ENCODE results near the gene FBP1. TPM values are rescaled to one million over a fixed set of nuclear protein-coding genes. Genes with fewer than 3 reads are reported as not detected.

The FBP1 gene
- total RNA-seq, 1 donor from 2014 or later, result not detected

DNA sequence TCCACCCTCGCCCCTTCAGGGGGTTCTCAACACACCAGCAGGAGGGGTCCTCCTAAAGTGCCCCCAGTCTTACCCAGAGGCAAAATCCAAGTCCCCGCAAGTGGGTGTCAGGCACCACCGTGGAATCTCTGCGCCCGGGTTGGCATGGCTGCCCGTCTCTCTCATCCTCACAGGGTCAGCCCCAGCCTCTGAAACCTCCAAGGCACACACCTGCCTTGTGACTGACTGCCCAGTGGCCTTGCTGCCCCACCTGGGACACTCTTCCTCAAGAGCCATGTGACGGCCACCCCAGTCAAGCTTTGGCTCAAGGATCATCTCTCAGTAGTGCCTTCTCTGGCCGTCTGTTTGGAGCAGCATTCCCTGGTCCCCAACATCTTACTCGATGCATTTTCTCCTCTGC, 50.6 kb downstream of the FBP1 start:
- TF ChIP-seq, protein P1, sequence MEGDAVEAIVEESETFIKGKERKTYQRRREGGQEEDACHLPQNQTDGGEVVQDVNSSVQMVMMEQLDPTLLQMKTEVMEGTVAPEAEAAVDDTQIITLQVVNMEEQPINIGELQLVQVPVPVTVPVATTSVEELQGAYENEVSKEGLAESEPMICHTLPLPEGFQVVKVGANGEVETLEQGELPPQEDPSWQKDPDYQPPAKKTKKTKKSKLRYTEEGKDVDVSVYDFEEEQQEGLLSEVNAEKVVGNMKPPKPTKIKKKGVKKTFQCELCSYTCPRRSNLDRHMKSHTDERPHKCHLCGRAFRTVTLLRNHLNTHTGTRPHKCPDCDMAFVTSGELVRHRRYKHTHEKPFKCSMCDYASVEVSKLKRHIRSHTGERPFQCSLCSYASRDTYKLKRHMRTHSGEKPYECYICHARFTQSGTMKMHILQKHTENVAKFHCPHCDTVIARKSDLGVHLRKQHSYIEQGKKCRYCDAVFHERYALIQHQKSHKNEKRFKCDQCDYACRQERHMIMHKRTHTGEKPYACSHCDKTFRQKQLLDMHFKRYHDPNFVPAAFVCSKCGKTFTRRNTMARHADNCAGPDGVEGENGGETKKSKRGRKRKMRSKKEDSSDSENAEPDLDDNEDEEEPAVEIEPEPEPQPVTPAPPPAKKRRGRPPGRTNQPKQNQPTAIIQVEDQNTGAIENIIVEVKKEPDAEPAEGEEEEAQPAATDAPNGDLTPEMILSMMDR (IDR thresholded peaks at IDR 0.05), result no peak
- H3K4me3 Mint-ChIP-seq (ENCODE audit: unreplicated experiment), result no peak overlapping the region
- no peak overlapping the region for H3K27ac Mint-ChIP-seq (ENCODE audit: unreplicated experiment)
- peaks cover 10% of the 10 kb centered on the region for H3K4me1 Mint-ChIP-seq (ENCODE audit: low read depth)
- H3K9me3 Mint-ChIP-seq (ENCODE audit: low read depth), result no peaks in the 10 kb centered on the region
- DNase-seq (ENCODE audit: low spot score), result no peak
- H3K36me3 Mint-ChIP-seq (ENCODE audit: low read depth), result no peaks in the 10 kb centered on the region
- H3K27me3 Mint-ChIP-seq (ENCODE audit: low read depth), result peaks cover 2% of the 10 kb centered on the region

- TF ChIP-seq, protein P1 (IDR thresholded peaks at IDR 0.05), result no peak
- no peak overlapping the region for H3K4me3 Mint-ChIP-seq (ENCODE audit: unreplicated experiment)
- H3K27ac Mint-ChIP-seq (ENCODE audit: unreplicated experiment), result no peak overlapping the region
- DNase-seq (ENCODE audit: low spot score), result no peak
- no peaks in the 10 kb centered on the region for H3K9me3 Mint-ChIP-seq (ENCODE audit: low read depth)
- no peaks in the 10 kb centered on the region for H3K36me3 Mint-ChIP-seq (ENCODE audit: low read depth)
- no peaks in the 10 kb centered on the region for H3K27me3 Mint-ChIP-seq (ENCODE audit: low read depth)
- H3K4me1 Mint-ChIP-seq (ENCODE audit: low read depth), result peaks cover 10% of the 10 kb centered on the region
Observed at GRCh38 chr9:94586814-94587213, 52.5 kb downstream of the FBP1 start.

DNA sequence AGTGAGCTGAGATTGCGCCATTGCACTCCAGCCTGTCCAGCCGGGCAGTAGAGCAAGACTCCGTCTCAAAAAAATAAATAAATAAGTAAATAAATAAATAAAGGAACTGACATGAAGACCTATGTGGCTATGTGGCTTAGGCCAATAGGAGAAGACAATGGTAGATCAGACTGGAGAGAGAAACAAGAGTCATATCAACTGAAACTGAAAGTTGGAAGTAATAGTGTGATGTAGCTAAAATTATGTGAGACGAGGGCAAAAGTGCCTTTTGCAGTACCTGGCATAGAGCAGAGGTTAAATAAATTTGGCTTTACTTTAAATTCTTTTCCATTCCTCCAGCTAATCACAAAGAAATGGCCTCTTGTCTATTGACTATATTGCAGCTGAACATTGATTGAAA, 53.0 kb downstream of the FBP1 start:
- peaks cover 10% of the 10 kb centered on the region for H3K4me1 Mint-ChIP-seq (ENCODE audit: low read depth)
- H3K27ac Mint-ChIP-seq (ENCODE audit: unreplicated experiment), result no peak overlapping the region
- H3K9me3 Mint-ChIP-seq (ENCODE audit: low read depth), result no peaks in the 10 kb centered on the region
- no peak overlapping the region for H3K4me3 Mint-ChIP-seq (ENCODE audit: unreplicated experiment)
- H3K27me3 Mint-ChIP-seq (ENCODE audit: low read depth), result no peaks in the 10 kb centered on the region
- no peak for DNase-seq (ENCODE audit: low spot score)
- H3K36me3 Mint-ChIP-seq (ENCODE audit: low read depth), result no peaks in the 10 kb centered on the region
- TF ChIP-seq, protein P1 (IDR thresholded peaks at IDR 0.05), result no peak

- DNase-seq (ENCODE audit: low spot score), result no peak
- Mint-ChIP-seq H3K4me3 (ENCODE audit: unreplicated experiment) (no peak overlapping the region), H3K36me3 (ENCODE audit: low read depth) (no peaks in the 10 kb centered on the region), H3K27ac (ENCODE audit: unreplicated experiment) (no peak overlapping the region), H3K27me3 (ENCODE audit: low read depth) (no peaks in the 10 kb centered on the region), H3K9me3 (ENCODE audit: low read depth) (no peaks in the 10 kb centered on the region), H3K4me1 (ENCODE audit: low read depth) (peaks cover 10% of the 10 kb centered on the region)
- TF ChIP-seq, protein P1 (IDR thresholded peaks at IDR 0.05), result no peak
Observed at GRCh38 chr9:94584555-94584954, 54.8 kb downstream of the FBP1 start.

GRCh38 chr9:94581728-94582127, 57.6 kb downstream of the FBP1 start:
- DNase-seq (ENCODE audit: low spot score), result no peak
- H3K27ac Mint-ChIP-seq (ENCODE audit: unreplicated experiment), result no peak overlapping the region
- no peaks in the 10 kb centered on the region for H3K36me3 Mint-ChIP-seq (ENCODE audit: low read depth)
- TF ChIP-seq, protein P1 (IDR thresholded peaks at IDR 0.05), result no peak
- H3K9me3 Mint-ChIP-seq (ENCODE audit: low read depth), result no peaks in the 10 kb centered on the region
- H3K27me3 Mint-ChIP-seq (ENCODE audit: low read depth), result no peaks in the 10 kb centered on the region
- H3K4me1 Mint-ChIP-seq (ENCODE audit: low read depth), result peaks cover 5% of the 10 kb centered on the region
- H3K4me3 Mint-ChIP-seq (ENCODE audit: unreplicated experiment), result no peak overlapping the region
